Natural killer cell treated with Interleukin-12 subunit alpha and Interleukin-12 subunit beta and Interleukin-15 and Interleukin-18, amount 100 ng/mL, for 72 hours (primary cell): ENCODE results near the gene EMP2. TPM values are rescaled to one million over a fixed set of nuclear protein-coding genes. Genes with fewer than 3 reads are reported as not detected.

Experiments used
- ATAC-seq, 2 donors: fragments of 150-1000 bp; cut with Tn5 transposase in 1 of 2; sonication (Bioruptor Pico), chemical (Tn5 transposase) in 1 of 2; 2 replicates each; pipeline ENCODE4 v1.10.0; 2021
- DNase-seq: peaks from one replicate; pipeline ENCODE4 v3.0.0; 2022; ENCODE audit warnings: low spot score
- H3K27ac Mint-ChIP-seq, 2 donors: 1 replicate in 1 of 2; 2 replicates in 1 of 2; pipeline ENCODE4 v1.8.0; 2022; ENCODE audit warnings: mixed read lengths in 2 of 2, mild to moderate bottlenecking in 1 of 2, moderate library complexity in 1 of 2
- H3K27me3 Mint-ChIP-seq, 2 donors: 1 replicate in 1 of 2; 2 replicates in 1 of 2; pipeline ENCODE4 v1.8.0; 2022; ENCODE audit warnings: mixed read lengths in 2 of 2
- H3K36me3 Mint-ChIP-seq: one replicate; pipeline ENCODE4 v1.8.0; 2022; ENCODE audit warnings: mixed read lengths
- H3K4me1 Mint-ChIP-seq, 2 donors: 1 replicate in 1 of 2; 2 replicates in 1 of 2; pipeline ENCODE4 v1.8.0; 2022; ENCODE audit warnings: low read depth in 2 of 2, mixed read lengths in 2 of 2, mild to moderate bottlenecking in 1 of 2
- H3K4me3 Mint-ChIP-seq: one replicate; pipeline ENCODE4 v1.8.0; 2022; ENCODE audit warnings: mixed read lengths
- H3K9me3 Mint-ChIP-seq: 2 replicates; pipeline ENCODE4 v1.8.0; 2022; ENCODE audit warnings: mixed read lengths
- total RNA-seq, 2 donors: library from RNA; stranded (reverse); gene quantifications; one replicate each; pipeline ENCODE4 v1.2.3, GENCODE V29; 2022

The EMP2 gene
- total RNA-seq, 2 donors from 2014 or later: not detected

- no peaks in the 10 kb centered on the region for H3K36me3 Mint-ChIP-seq
- no peak overlapping the region for H3K27ac Mint-ChIP-seq
- ATAC-seq: peak in 1 of 2 donors; percentile 10
- H3K27me3 Mint-ChIP-seq: peaks cover 16 to 20% of the 10 kb centered on the region in 2 donors
- no peak for DNase-seq
- H3K4me3 Mint-ChIP-seq: no peak overlapping the region
- no peaks in the 10 kb centered on the region for H3K4me1 Mint-ChIP-seq
- no peaks in the 10 kb centered on the region for H3K9me3 Mint-ChIP-seq
Measured at GRCh38 chr16:10616756-10617640, 36.6 kb upstream of the EMP2 start.

- Mint-ChIP-seq H3K27ac (no peak overlapping the region), H3K4me3 (no peak overlapping the region), H3K27me3 (peaks cover 18 to 20% of the 10 kb centered on the region in 2 donors), H3K9me3 (no peaks in the 10 kb centered on the region), H3K4me1 (no peaks in the 10 kb centered on the region), H3K36me3 (no peaks in the 10 kb centered on the region)
- ATAC-seq: no peak
- DNase-seq: no peak
Measured at GRCh38 chr16:10616419-10616755, 36.0 kb upstream of the EMP2 start.

- no peak for DNase-seq
- ATAC-seq: no peak
- H3K36me3 Mint-ChIP-seq: no peaks in the 10 kb centered on the region
- H3K27ac Mint-ChIP-seq: no peak overlapping the region
- no peak overlapping the region for H3K4me3 Mint-ChIP-seq
- H3K9me3 Mint-ChIP-seq: no peaks in the 10 kb centered on the region
- peaks cover 11 to 13% of the 10 kb centered on the region in 2 donors for H3K27me3 Mint-ChIP-seq
- no peaks in the 10 kb centered on the region for H3K4me1 Mint-ChIP-seq
Measured at GRCh38 chr16:10614685-10615084, 34.3 kb upstream of the EMP2 start.

- DNase-seq: no peak
- ATAC-seq: no peak
- no peak overlapping the region for H3K27ac Mint-ChIP-seq
Measured at GRCh38 chr16:10613785-10614485, 33.5 kb upstream of the EMP2 start.

GRCh38 chr16:10612649-10613179 is 32.3 kb upstream of the EMP2 start:
- Mint-ChIP-seq H3K36me3 (no peaks in the 10 kb centered on the region), H3K27me3 (peaks cover 3 to 4% of the 10 kb centered on the region in 2 donors), H3K4me1 (no peaks in the 10 kb centered on the region), H3K4me3 (no peak overlapping the region), H3K9me3 (no peaks in the 10 kb centered on the region), H3K27ac (no peak overlapping the region)
- ATAC-seq (no peak), DNase-seq (no peak)

More at GRCh38 chr16:10613785-10614485, 33.5 kb upstream of the EMP2 start:
- Mint-ChIP-seq H3K4me1 (no peaks in the 10 kb centered on the region), H3K27me3 (peaks cover 10 to 12% of the 10 kb centered on the region in 2 donors), H3K4me3 (no peak overlapping the region), H3K9me3 (no peaks in the 10 kb centered on the region), H3K36me3 (no peaks in the 10 kb centered on the region)

GRCh38 chr16:10611825-10612342 is 31.5 kb upstream of the EMP2 start:
- Mint-ChIP-seq H3K9me3 (no peaks in the 10 kb centered on the region), H3K4me3 (no peak overlapping the region), H3K27ac (no peak overlapping the region), H3K36me3 (no peaks in the 10 kb centered on the region), H3K27me3 (peaks cover 0 to 4% of the 10 kb centered on the region in 2 donors), H3K4me1 (no peaks in the 10 kb centered on the region)
- ATAC-seq (peak in 1 of 2 donors; percentile 11), DNase-seq (no peak)

GRCh38 chr16:10610499-10611184 is 30.2 kb upstream of the EMP2 start:
- Mint-ChIP-seq H3K9me3 (no peaks in the 10 kb centered on the region), H3K36me3 (no peaks in the 10 kb centered on the region), H3K4me3 (no peak overlapping the region), H3K4me1 (no peaks in the 10 kb centered on the region), H3K27me3 (peaks cover 0 to 5% of the 10 kb centered on the region in 2 donors), H3K27ac (no peak overlapping the region)
- ATAC-seq: no peak
- DNase-seq: no peak

- Mint-ChIP-seq H3K9me3 (no peaks in the 10 kb centered on the region), H3K27ac (no peak overlapping the region), H3K36me3 (no peaks in the 10 kb centered on the region), H3K4me1 (no peaks in the 10 kb centered on the region), H3K4me3 (no peak overlapping the region), H3K27me3 (peaks cover 0 to 8% of the 10 kb centered on the region in 2 donors)
- DNase-seq (no peak), ATAC-seq (no peak)
Measured at GRCh38 chr16:10609402-10609774, 29.0 kb upstream of the EMP2 start.

GRCh38 chr16:10608687-10609401 is 28.4 kb upstream of the EMP2 start:
- Mint-ChIP-seq H3K4me3 (no peak overlapping the region), H3K9me3 (no peaks in the 10 kb centered on the region), H3K27ac (no peak overlapping the region), H3K4me1 (no peaks in the 10 kb centered on the region), H3K27me3 (peaks cover 0 to 8% of the 10 kb centered on the region in 2 donors), H3K36me3 (no peaks in the 10 kb centered on the region)
- ATAC-seq: peak in 1 of 2 donors; percentile 44
- DNase-seq: peak; percentile 26

- Mint-ChIP-seq H3K4me3 (no peak overlapping the region), H3K4me1 (no peaks in the 10 kb centered on the region), H3K36me3 (no peaks in the 10 kb centered on the region), H3K9me3 (no peaks in the 10 kb centered on the region), H3K27me3 (peaks cover 6 to 11% of the 10 kb centered on the region in 2 donors), H3K27ac (no peak overlapping the region)
- ATAC-seq: no peak
- peak; percentile 35 for DNase-seq
Measured at GRCh38 chr16:10607157-10607556, 26.8 kb upstream of the EMP2 start.

- peaks cover 7 to 9% of the 10 kb centered on the region in 2 donors for H3K27me3 Mint-ChIP-seq
- DNase-seq: peak; percentile 13
- no peak overlapping the region for H3K4me3 Mint-ChIP-seq
- no peaks in the 10 kb centered on the region for H3K4me1 Mint-ChIP-seq
- no peak overlapping the region for H3K27ac Mint-ChIP-seq
- no peaks in the 10 kb centered on the region for H3K36me3 Mint-ChIP-seq
- H3K9me3 Mint-ChIP-seq: no peaks in the 10 kb centered on the region
- ATAC-seq: no peak
Measured at GRCh38 chr16:10606607-10607006, 26.2 kb upstream of the EMP2 start.

GRCh38 chr16:10605636-10606035 is 25.2 kb upstream of the EMP2 start:
- Mint-ChIP-seq H3K4me3 (no peak overlapping the region), H3K9me3 (no peaks in the 10 kb centered on the region), H3K36me3 (no peaks in the 10 kb centered on the region), H3K27me3 (peaks cover 7 to 9% of the 10 kb centered on the region in 2 donors), H3K27ac (no peak overlapping the region), H3K4me1 (no peaks in the 10 kb centered on the region)
- DNase-seq (no peak), ATAC-seq (no peak)
